ENCODE measurements around the gene DDX24.

DNA sequence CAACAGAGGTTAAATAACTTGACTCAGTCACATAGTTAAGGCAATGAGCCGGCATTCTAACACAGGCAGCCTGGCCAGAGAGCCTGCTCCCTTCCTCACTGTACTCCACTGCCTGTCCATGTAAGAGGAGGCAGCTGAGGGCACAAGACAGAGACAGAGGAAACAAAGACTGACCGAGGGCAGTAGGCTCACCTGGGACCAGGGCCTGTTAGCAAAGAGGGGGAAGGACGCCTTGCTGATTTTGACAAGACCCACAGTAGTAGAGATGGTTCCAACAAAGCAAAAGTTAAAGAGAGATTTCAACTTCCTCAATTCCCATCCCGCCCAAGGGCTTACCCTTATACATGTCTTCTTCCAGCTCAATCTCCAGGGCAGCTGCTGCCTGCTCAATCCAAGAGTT lies 28.3 kb downstream of the DDX24 start:
- TF ChIP-seq, protein P1, sequence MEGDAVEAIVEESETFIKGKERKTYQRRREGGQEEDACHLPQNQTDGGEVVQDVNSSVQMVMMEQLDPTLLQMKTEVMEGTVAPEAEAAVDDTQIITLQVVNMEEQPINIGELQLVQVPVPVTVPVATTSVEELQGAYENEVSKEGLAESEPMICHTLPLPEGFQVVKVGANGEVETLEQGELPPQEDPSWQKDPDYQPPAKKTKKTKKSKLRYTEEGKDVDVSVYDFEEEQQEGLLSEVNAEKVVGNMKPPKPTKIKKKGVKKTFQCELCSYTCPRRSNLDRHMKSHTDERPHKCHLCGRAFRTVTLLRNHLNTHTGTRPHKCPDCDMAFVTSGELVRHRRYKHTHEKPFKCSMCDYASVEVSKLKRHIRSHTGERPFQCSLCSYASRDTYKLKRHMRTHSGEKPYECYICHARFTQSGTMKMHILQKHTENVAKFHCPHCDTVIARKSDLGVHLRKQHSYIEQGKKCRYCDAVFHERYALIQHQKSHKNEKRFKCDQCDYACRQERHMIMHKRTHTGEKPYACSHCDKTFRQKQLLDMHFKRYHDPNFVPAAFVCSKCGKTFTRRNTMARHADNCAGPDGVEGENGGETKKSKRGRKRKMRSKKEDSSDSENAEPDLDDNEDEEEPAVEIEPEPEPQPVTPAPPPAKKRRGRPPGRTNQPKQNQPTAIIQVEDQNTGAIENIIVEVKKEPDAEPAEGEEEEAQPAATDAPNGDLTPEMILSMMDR (IDR thresholded peaks at IDR 0.05) = no peak
- TF ChIP-seq POLR2A (IDR thresholded peaks at IDR 0.05) (no peak), POLR2AphosphoS5 (IDR thresholded peaks at IDR 0.05) (no peak)

Measured in sigmoid colon (tissue), 4 donors.